Natural killer cell (primary cell): ENCODE measurements around the gene RXFP4. TPM values are rescaled to one million over a fixed set of nuclear protein-coding genes. Genes with fewer than 3 reads are reported as not detected.

Experiments
- ATAC-seq, 3 donors: fragments of 150-1000 bp in 2 of 3; fragments of 200-7000 bp in 1 of 3; cut with Tn5 transposase; 1 replicate in 1 of 3; 2 replicates in 2 of 3; pipeline ENCODE4 v1.10.0; 2021; ENCODE audit warnings: mild to moderate bottlenecking in 2 of 3, moderate library complexity in 2 of 3
- DNase-seq, 2 donors: peaks; one replicate each; pipeline versions ENCODE4 v3.0.0 to v3.0.0-alpha.2; 2013 to 2021; ENCODE audit warnings: mixed read lengths in 1 of 2
- H3K27ac ChIP-seq: one replicate; pipeline ENCODE4 v1.5.1; 2013; ENCODE audit warnings: mild to moderate bottlenecking, low read length
- H3K27me3 ChIP-seq: one replicate; pipeline ENCODE4 v1.6.1; 2013; ENCODE audit warnings: low read length; ENCODE audit not compliant: control insufficient read depth, insufficient read depth
- H3K36me3 ChIP-seq: one replicate; pipeline ENCODE4 v1.6.1; 2013; ENCODE audit warnings: low read length; ENCODE audit not compliant: control insufficient read depth, insufficient read depth
- H3K4me1 ChIP-seq: one replicate; pipeline ENCODE4 v1.6.1; 2013; ENCODE audit warnings: low read length; ENCODE audit not compliant: control insufficient read depth, insufficient read depth
- H3K4me3 ChIP-seq: one replicate; pipeline ENCODE4 v1.5.1; 2013; ENCODE audit warnings: low read length
- H3K9me3 ChIP-seq: one replicate; pipeline ENCODE4 v1.6.1; 2013; ENCODE audit warnings: low read length; ENCODE audit not compliant: control insufficient read depth, insufficient read depth
- H3K27ac Mint-ChIP-seq, 2 donors: one replicate each; pipeline ENCODE4 v1.8.0; 2022; ENCODE audit warnings: mild to moderate bottlenecking in 2 of 2, mixed read lengths in 2 of 2, moderate library complexity in 1 of 2
- H3K27me3 Mint-ChIP-seq, 2 donors: one replicate each; pipeline ENCODE4 v1.8.0; 2022; ENCODE audit warnings: low read depth in 2 of 2, mixed read lengths in 2 of 2
- H3K36me3 Mint-ChIP-seq: one replicate; pipeline ENCODE4 v1.8.0; 2022; ENCODE audit warnings: mixed read lengths
- H3K4me1 Mint-ChIP-seq, 2 donors: one replicate each; pipeline ENCODE4 v1.8.0; 2022; ENCODE audit warnings: mixed read lengths in 2 of 2
- H3K4me3 Mint-ChIP-seq: one replicate; pipeline ENCODE4 v1.8.0; 2022; ENCODE audit warnings: mild to moderate bottlenecking, moderate library complexity, mixed read lengths
- H3K9me3 Mint-ChIP-seq, 2 donors: one replicate each; pipeline ENCODE4 v1.8.0; 2022; ENCODE audit warnings: mixed read lengths in 2 of 2
- CTCF ChIP-seq: fragments of 200-600 bp; IDR thresholded peaks from one replicate; pipeline ENCODE4 v1.8.0; 2022; ENCODE audit warnings: antibody characterized with exemption
- WGBS: methylation state at CpG from one replicate; pipeline ENCODE4 v1.1.7; 2013; ENCODE audit warnings: missing lambda C conversion rate; ENCODE audit not compliant: insufficient coverage; 5-methylcytosine and 5-hydroxymethylcytosine counted together
- intact Hi-C: fragments of 100-400 bp; cut with micrococcal nuclease; formaldehyde crosslinking; loops from one replicate; pipeline ENCODE4 v1.14.2; 2022
- total RNA-seq, 4 donors: library from RNA; stranded (reverse); fragments of 120-200 nt in 1 of 4; gene quantifications; one replicate each; pipeline versions ENCODE4 v1.2.3 to v1.2.4, GENCODE V29; 2013 to 2022

RXFP4 gene
- total RNA-seq, 3 donors from 2014 or later (not counting 1 experiment from before 2014, with no cell fraction given): not detected

GRCh38 chr1:155897746-155898145, 43.7 kb upstream of the RXFP4 start:
- no peak for TF ChIP-seq CTCF
- Mint-ChIP-seq H3K27me3 (no peaks in the 10 kb centered on the region), H3K4me1 (peaks cover 12 to 18% of the 10 kb centered on the region in 2 donors), H3K9me3 (no peaks in the 10 kb centered on the region), H3K27ac (peak overlapping the region; percentile 36 to 39), H3K4me3 (no peak overlapping the region), H3K36me3 (peaks cover 21% of the 10 kb centered on the region)
- Histone ChIP-seq H3K4me1 (peaks cover 3% of the 10 kb centered on the region), H3K27ac (no peak overlapping the region), H3K36me3 (peaks cover 48% of the 10 kb centered on the region), H3K27me3 (no peaks in the 10 kb centered on the region), H3K9me3 (no peaks in the 10 kb centered on the region), H3K4me3 (no peak overlapping the region)
- no peak for ATAC-seq
- intact Hi-C loops: no loop called here
- DNase-seq: no peak
- 100% methylated on average over 1 of the region's 1 CpG for WGBS

- H3K9me3 ChIP-seq: no peaks in the 10 kb centered on the region
- TF ChIP-seq CTCF: no peak
- Mint-ChIP-seq H3K4me1 (peaks cover 2 to 8% of the 10 kb centered on the region in 2 donors), H3K9me3 (no peaks in the 10 kb centered on the region), H3K36me3 (peaks cover 21% of the 10 kb centered on the region), H3K27me3 (no peaks in the 10 kb centered on the region), H3K27ac (no peak overlapping the region), H3K4me3 (no peak overlapping the region)
- no peak overlapping the region for H3K4me3 ChIP-seq
- H3K27me3 ChIP-seq: no peaks in the 10 kb centered on the region
- intact Hi-C loops: no loop called here
- DNase-seq: no peak
- peaks cover under 1% of the 10 kb centered on the region for H3K4me1 ChIP-seq
- no peak for ATAC-seq
- 100% methylated on average over 1 of the region's 2 CpGs for WGBS
- H3K36me3 ChIP-seq: peaks cover 56% of the 10 kb centered on the region
- no peak overlapping the region for H3K27ac ChIP-seq
These were observed 42.5 kb upstream of the RXFP4 start for GRCh38 chr1:155898888-155899287.

- H3K36me3 Mint-ChIP-seq: peaks cover 27% of the 10 kb centered on the region
- intact Hi-C loops: no loop called here
- no peak overlapping the region for H3K4me3 ChIP-seq
- no peaks in the 10 kb centered on the region for H3K4me1 ChIP-seq
- no peaks in the 10 kb centered on the region for H3K27me3 Mint-ChIP-seq
- H3K4me3 Mint-ChIP-seq: no peak overlapping the region
- 96% methylated on average over 2 of the region's 2 CpGs for WGBS
- H3K27me3 ChIP-seq: no peaks in the 10 kb centered on the region
- no peak for ATAC-seq
- H3K36me3 ChIP-seq: peaks cover 64% of the 10 kb centered on the region
- peak overlapping the region in 1 of 2 donors; percentile 26 for H3K27ac Mint-ChIP-seq
- no peak for TF ChIP-seq CTCF
- H3K27ac ChIP-seq: no peak overlapping the region
- DNase-seq: no peak
- H3K9me3 ChIP-seq: no peaks in the 10 kb centered on the region
- H3K4me1 Mint-ChIP-seq: peaks cover 0 to 6% of the 10 kb centered on the region in 2 donors
- H3K9me3 Mint-ChIP-seq: no peaks in the 10 kb centered on the region
These were observed 41.8 kb upstream of the RXFP4 start for GRCh38 chr1:155899683-155900082.

- DNase-seq: no peak
- no peak for ATAC-seq
- WGBS: 91% methylated on average over 4 of the region's 4 CpGs
- intact Hi-C loops: no loop called here
- Mint-ChIP-seq H3K27me3 (no peaks in the 10 kb centered on the region), H3K27ac (no peak overlapping the region), H3K9me3 (no peaks in the 10 kb centered on the region), H3K4me1 (peaks cover 0 to 6% of the 10 kb centered on the region in 2 donors), H3K4me3 (no peak overlapping the region), H3K36me3 (peaks cover 28% of the 10 kb centered on the region)
- Histone ChIP-seq H3K9me3 (no peaks in the 10 kb centered on the region), H3K4me1 (no peaks in the 10 kb centered on the region), H3K4me3 (no peak overlapping the region), H3K27ac (no peak overlapping the region), H3K27me3 (no peaks in the 10 kb centered on the region), H3K36me3 (peaks cover 68% of the 10 kb centered on the region)
- no peak for TF ChIP-seq CTCF
These were observed 41.3 kb upstream of the RXFP4 start for GRCh38 chr1:155900161-155900560.
